ENCODE data around the gene NUDT4. TPM values are rescaled to one million over a fixed set of nuclear protein-coding genes. Genes with fewer than 3 reads are reported as not detected.

The NUDT4 gene
- total and polyA plus RNA-seq, 2 of the 8 experiments (the other 6 are each of a cell fraction or from before 2014, with no cell fraction given) = 17.3 to 71.7 TPM

- TF ChIP-seq SAP30 (IDR thresholded peaks at IDR 0.05; ENCODE audit: insufficient read depth, insufficient replicate concordance, low read length) (no peak), EP300 (IDR thresholded peaks at IDR 0.05; ENCODE audit: borderline replicate concordance in 1 of 2, low read depth in 2 of 2, low read length in 2 of 2) (no peak), PHF8 (conservative IDR thresholded peaks at IDR 0.05; ENCODE audit: low read depth, low read length) (no peak)
These were observed 73.9 kb downstream of the NUDT4 start (continued) for GRCh38 chr12:93451423-93452158.

All from H1 (cell line).